HEK293T (cell line): ENCODE results near the gene PRKAG2.

Source experiments
- CTCF ChIA-PET: fragments of 350-600 bp; formaldehyde crosslinking; extraction: SDS; loops from one replicate; lab custom pipeline; 2021; ENCODE audit warnings: antibody characterized with exemption, inconsistent platforms; lab: Yijun Ruan, JAX
- POLR2A ChIA-PET: fragments of 350-600 bp; formaldehyde crosslinking; extraction: SDS; loops from one replicate; lab custom pipeline; 2020; ENCODE audit warnings: antibody characterized with exemption, inconsistent platforms; lab: Yijun Ruan, JAX
- DNase-seq: peaks from one replicate; pipeline ENCODE4 v3.0.0; 2012; ENCODE audit warnings: mixed read lengths; ENCODE audit errors: extremely low spot score
- ARNT ChIP-seq: fragments of 450-650 bp; IDR thresholded peaks from 2 replicates; pipeline ENCODE4 v1.6.1; 2017; ENCODE audit warnings: mild to moderate bottlenecking
- BHLHE40 ChIP-seq: fragments of 450-650 bp; IDR thresholded peaks from 2 replicates; pipeline ENCODE4 v1.6.1; 2016; ENCODE audit warnings: mild to moderate bottlenecking, moderate library complexity, borderline replicate concordance
- CTBP1 ChIP-seq: fragments of 450-650 bp; IDR thresholded peaks from 2 replicates; pipeline ENCODE4 v1.6.1; 2016; ENCODE audit warnings: borderline replicate concordance
- ELF4 ChIP-seq: fragments of 450-650 bp; IDR thresholded peaks from 2 replicates; pipeline ENCODE4 v1.6.1; 2017; ENCODE audit warnings: antibody characterized with exemption
- FOXA1 ChIP-seq: fragments of 450-650 bp; IDR thresholded peaks from 2 replicates; pipeline ENCODE4 v1.6.1; 2016; ENCODE audit warnings: mild to moderate bottlenecking
- FOXK2 ChIP-seq: fragments of 450-650 bp; IDR thresholded peaks from 2 replicates; pipeline ENCODE4 v1.6.1; 2016; ENCODE audit warnings: mild to moderate bottlenecking
- FOXM1 ChIP-seq: fragments of 450-650 bp; IDR thresholded peaks from 2 replicates; pipeline ENCODE4 v1.6.1; 2017; ENCODE audit warnings: mild to moderate bottlenecking, borderline replicate concordance
- HDGF ChIP-seq: fragments of 450-650 bp; IDR thresholded peaks from 2 replicates; pipeline ENCODE4 v1.6.1; 2017; ENCODE audit warnings: antibody characterized with exemption, borderline replicate concordance
- L3MBTL2 ChIP-seq: fragments of 450-650 bp; conservative IDR thresholded peaks from 2 replicates; pipeline ENCODE4 v1.6.1; 2016; ENCODE audit warnings: mild to moderate bottlenecking
- LEF1 ChIP-seq: fragments of 450-650 bp; IDR thresholded peaks from 2 replicates; pipeline ENCODE4 v1.6.1; 2017; ENCODE audit warnings: mild to moderate bottlenecking, borderline replicate concordance
- NFRKB ChIP-seq: fragments of 450-650 bp; IDR thresholded peaks from 2 replicates; pipeline ENCODE4 v1.6.1; 2016; ENCODE audit warnings: mild to moderate bottlenecking, moderate library complexity
- SP1 ChIP-seq: fragments of 450-650 bp; IDR thresholded peaks from 2 replicates; pipeline ENCODE4 v1.6.1; 2017
- SUZ12 ChIP-seq: fragments of 450-650 bp; IDR thresholded peaks from 2 replicates; pipeline ENCODE4 v1.6.1; 2016; ENCODE audit warnings: mild to moderate bottlenecking
- TARDBP ChIP-seq: fragments of 450-650 bp; IDR thresholded peaks from 2 replicates; pipeline ENCODE4 v1.6.1; 2016
- ZNF384 ChIP-seq: fragments of 450-650 bp; IDR thresholded peaks from 2 replicates; pipeline ENCODE4 v1.6.1; 2016
- TF ChIP-seq, protein P1 (sequence below): fragments of 450-650 bp; IDR thresholded peaks from 2 replicates; pipeline ENCODE4 v1.6.1; 2016

PRKAG2 gene

GRCh38 chr7:151551820-151552219, 325.1 kb downstream of the PRKAG2 start:
- TF ChIP-seq NFRKB, result no peak
- TF ChIP-seq BHLHE40, result no peak
- no peak for TF ChIP-seq FOXK2
- TF ChIP-seq ZNF384, result no peak
- no peak for TF ChIP-seq SUZ12
- TF ChIP-seq SP1, result no peak
- TF ChIP-seq CTBP1, result no peak
- TF ChIP-seq L3MBTL2, result no peak
- no peak for DNase-seq
- ChIA-PET CTCF (interaction anchor here (0.7 kb wide), 1 partner anchor 302 kb away, joined by 3 read pairs; no protein-coding TSS in a partner anchor), POLR2A (no interaction called here)

GRCh38 chr7:151550656-151551286, 326.1 kb downstream of the PRKAG2 start:
- no peak for TF ChIP-seq L3MBTL2
- TF ChIP-seq BHLHE40, result no peak
- TF ChIP-seq LEF1, result no peak
- ChIA-PET CTCF (no interaction called here), POLR2A (interaction anchor here (1.1 kb wide), 1 partner anchor 12 kb away, joined by 3 read pairs; no protein-coding TSS in a partner anchor)
- DNase-seq, result no peak

DNA sequence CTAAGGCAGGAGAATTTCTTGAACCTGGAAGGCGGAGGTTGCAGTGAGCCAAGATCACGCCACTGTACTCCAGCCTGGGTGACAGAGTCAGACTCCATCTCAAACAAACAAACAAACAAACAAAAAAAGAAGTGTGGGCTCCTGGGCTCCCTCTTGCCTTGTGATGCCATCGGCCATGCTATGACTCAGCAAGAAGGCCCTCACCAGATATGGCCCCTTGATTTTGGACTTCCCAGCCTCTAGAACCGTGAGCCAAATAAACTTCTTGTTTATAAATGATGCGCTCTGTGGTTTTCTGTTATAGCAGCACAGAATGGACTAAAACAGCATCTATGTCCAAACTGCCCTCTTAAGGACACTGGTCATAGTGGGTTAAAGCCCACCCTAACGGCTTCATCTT, 327.3 kb downstream of the PRKAG2 start:
- DNase-seq, result no peak
- ChIA-PET CTCF (no interaction called here), POLR2A (no interaction called here)
- TF ChIP-seq ZNF384, result no peak
- TF ChIP-seq FOXA1, result no peak
- no peak for TF ChIP-seq ARNT
- TF ChIP-seq ELF4, result no peak

- CTCF ChIA-PET, result no interaction called here
Observed at GRCh38 chr7:151549083-151549482, 327.8 kb downstream of the PRKAG2 start.

GRCh38 chr7:151544183-151544582, 332.7 kb downstream of the PRKAG2 start:
- no peak for DNase-seq
- ChIA-PET CTCF (interaction anchor here (1.3 kb wide), 1 partner anchor 38 kb away, joined by 3 read pairs; no protein-coding TSS in a partner anchor), POLR2A (no interaction called here)
- TF ChIP-seq NFRKB (no peak), SUZ12 (no peak), L3MBTL2 (no peak), ELF4 (no peak), FOXK2 (no peak), LEF1 (no peak), SP1 (no peak), CTBP1 (no peak), ZNF384 (no peak), TARDBP (no peak), BHLHE40 (no peak), FOXA1 (no peak), FOXM1 (no peak), HDGF (no peak), ARNT (no peak)
- TF ChIP-seq, protein P1, sequence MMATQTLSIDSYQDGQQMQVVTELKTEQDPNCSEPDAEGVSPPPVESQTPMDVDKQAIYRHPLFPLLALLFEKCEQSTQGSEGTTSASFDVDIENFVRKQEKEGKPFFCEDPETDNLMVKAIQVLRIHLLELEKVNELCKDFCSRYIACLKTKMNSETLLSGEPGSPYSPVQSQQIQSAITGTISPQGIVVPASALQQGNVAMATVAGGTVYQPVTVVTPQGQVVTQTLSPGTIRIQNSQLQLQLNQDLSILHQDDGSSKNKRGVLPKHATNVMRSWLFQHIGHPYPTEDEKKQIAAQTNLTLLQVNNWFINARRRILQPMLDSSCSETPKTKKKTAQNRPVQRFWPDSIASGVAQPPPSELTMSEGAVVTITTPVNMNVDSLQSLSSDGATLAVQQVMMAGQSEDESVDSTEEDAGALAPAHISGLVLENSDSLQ, result no peak

More at GRCh38 chr7:151549083-151549482, 327.8 kb downstream of the PRKAG2 start:
- TF ChIP-seq NFRKB, result no peak
- no peak for TF ChIP-seq FOXM1
- TF ChIP-seq BHLHE40, result no peak
- no peak for TF ChIP-seq HDGF
- no peak for TF ChIP-seq L3MBTL2
- TF ChIP-seq, protein P1, result no peak
- no peak for TF ChIP-seq TARDBP
- TF ChIP-seq CTBP1, result no peak
- no peak for TF ChIP-seq FOXA1
- no peak for TF ChIP-seq LEF1
- DNase-seq, result no peak
- POLR2A ChIA-PET, result no interaction called here

GRCh38 chr7:151542606-151543130, 334.2 kb downstream of the PRKAG2 start:
- TF ChIP-seq CTBP1, result no peak
- TF ChIP-seq L3MBTL2, result no peak
- TF ChIP-seq SUZ12, result no peak
- TF ChIP-seq ARNT, result no peak
- TF ChIP-seq, protein P1, result no peak
- CTCF ChIA-PET, result no interaction called here
- no peak for DNase-seq
- POLR2A ChIA-PET, result no interaction called here
